Measurements from ENCODE around the gene EDAR.

- TF ChIP-seq EZH2 (IDR thresholded peaks at IDR 0.05) (no peak), FOXP2 (optimal IDR thresholded peaks at IDR 0.05; ENCODE audit: control extremely low read depth, extremely low read length, insufficient read depth) (no peak)
Measured at GRCh38 chr2:109009920-109010610, 21.0 kb upstream of the EDAR start.

Data from SK-N-MC (cell line).